Measurements from ENCODE around the gene CRACR2A.

The CRACR2A gene

GRCh38 chr12:3603576-3603975 is 149.3 kb downstream of the CRACR2A start:
- DNase-seq (ENCODE audit: low read depth): no peak
- TF ChIP-seq CTCF (conservative IDR thresholded peaks at IDR 0.05; ENCODE audit: control insufficient read depth, insufficient read depth, low read depth, low read length): no peak
- no peak overlapping the region for H3K4me3 ChIP-seq (ENCODE audit: control insufficient read depth, low read depth, low read length)

GRCh38 chr12:3602488-3602887 is 150.4 kb downstream of the CRACR2A start:
- no peak for DNase-seq (ENCODE audit: low read depth)
- TF ChIP-seq CTCF (conservative IDR thresholded peaks at IDR 0.05; ENCODE audit: control insufficient read depth, insufficient read depth, low read depth, low read length): no peak
- H3K4me3 ChIP-seq (ENCODE audit: control insufficient read depth, low read depth, low read length): no peak overlapping the region

GRCh38 chr12:3601461-3602150 is 151.3 kb downstream of the CRACR2A start:
- DNase-seq (ENCODE audit: low read depth): no peak
- no peak for TF ChIP-seq CTCF (conservative IDR thresholded peaks at IDR 0.05; ENCODE audit: control insufficient read depth, insufficient read depth, low read depth, low read length)
- H3K4me3 ChIP-seq (ENCODE audit: control insufficient read depth, low read depth, low read length): no peak overlapping the region

GRCh38 chr12:3600951-3601350 is 152.0 kb downstream of the CRACR2A start:
- no peak for TF ChIP-seq CTCF (conservative IDR thresholded peaks at IDR 0.05; ENCODE audit: control insufficient read depth, insufficient read depth, low read depth, low read length)
- no peak for DNase-seq (ENCODE audit: low read depth)
- H3K4me3 ChIP-seq (ENCODE audit: control insufficient read depth, low read depth, low read length): no peak overlapping the region

- no peak overlapping the region for H3K4me3 ChIP-seq (ENCODE audit: control insufficient read depth, low read depth, low read length)
- no peak for TF ChIP-seq CTCF (conservative IDR thresholded peaks at IDR 0.05; ENCODE audit: control insufficient read depth, insufficient read depth, low read depth, low read length)
- no peak for DNase-seq (ENCODE audit: low read depth)
These were observed 152.7 kb downstream of the CRACR2A start for GRCh38 chr12:3600039-3600720.

GRCh38 chr12:3598896-3599860 is 153.7 kb downstream of the CRACR2A start:
- no peak for DNase-seq (ENCODE audit: low read depth)
- no peak overlapping the region for H3K4me3 ChIP-seq (ENCODE audit: control insufficient read depth, low read depth, low read length)
- no peak for TF ChIP-seq CTCF (conservative IDR thresholded peaks at IDR 0.05; ENCODE audit: control insufficient read depth, insufficient read depth, low read depth, low read length)

All from fibroblast of mammary gland (primary cell).